Liver (tissue), 9 donors: ENCODE results near the gene TOMM5. TPM values are rescaled to one million over a fixed set of nuclear protein-coding genes. Genes with fewer than 3 reads are reported as not detected.

Experiments used
- DNase-seq: peaks from one replicate; pipeline ENCODE4 v3.0.0-alpha.2; 2017; ENCODE audit warnings: low spot score
- H3K27ac ChIP-seq, 2 donors: one replicate each; pipeline ENCODE4 v1.7.0; 2013; ENCODE audit warnings: inconsistent platforms in 2 of 2, low read length in 2 of 2, control low read depth in 1 of 2, low read depth in 1 of 2, mild to moderate bottlenecking in 1 of 2
- H3K27me3 ChIP-seq, 4 donors: one replicate each; pipeline versions ENCODE4 v1.6.1 to v1.7.0; 2013; ENCODE audit warnings: low read length in 3 of 4, inconsistent platforms in 1 of 4, mild to moderate bottlenecking in 1 of 4, moderate library complexity in 1 of 4; ENCODE audit not compliant: control insufficient read depth in 4 of 4, insufficient read depth in 4 of 4
- H3K36me3 ChIP-seq, 4 donors: one replicate each; pipeline versions ENCODE4 v1.6.1 to v1.7.0; 2013; ENCODE audit warnings: low read length in 3 of 4, mild to moderate bottlenecking in 3 of 4, low read depth in 1 of 4, moderate library complexity in 1 of 4; ENCODE audit not compliant: control insufficient read depth in 4 of 4, insufficient read depth in 3 of 4
- H3K4me1 ChIP-seq, 4 donors: one replicate each; pipeline versions ENCODE4 v1.6.1 to v1.7.0; 2013; ENCODE audit warnings: low read length in 3 of 4, mild to moderate bottlenecking in 3 of 4, moderate library complexity in 1 of 4; ENCODE audit not compliant: control insufficient read depth in 4 of 4, insufficient read depth in 4 of 4
- H3K4me3 ChIP-seq, 3 donors: one replicate each; pipeline versions ENCODE4 v1.6.1 to v1.7.0; 2013; ENCODE audit warnings: low read length in 3 of 3, control low read depth in 1 of 3, low read depth in 1 of 3, mild to moderate bottlenecking in 1 of 3
- H3K9ac ChIP-seq, 2 donors: one replicate each; pipeline ENCODE4 v1.7.0; 2013; ENCODE audit warnings: low read length in 2 of 2, mild to moderate bottlenecking in 2 of 2, moderate library complexity in 2 of 2, control low read depth in 1 of 2, low read depth in 1 of 2
- H3K9me3 ChIP-seq, 4 donors: one replicate each; pipeline versions ENCODE4 v1.6.1 to v1.7.0; 2013; ENCODE audit warnings: low read length in 3 of 4; ENCODE audit not compliant: control insufficient read depth in 4 of 4
- EGR1 ChIP-seq, 2 donors: IDR thresholded peaks; 2 replicates each; pipeline ENCODE4 v1.6.1; 2016 to 2018; ENCODE audit warnings: antibody characterized with exemption in 2 of 2, low read depth in 2 of 2
- FOXA1 ChIP-seq: IDR thresholded peaks from 2 replicates; pipeline ENCODE4 v1.6.1; 2016; ENCODE audit warnings: antibody characterized with exemption
- FOXA2 ChIP-seq: IDR thresholded peaks from 2 replicates; pipeline ENCODE4 v1.6.1; 2016; ENCODE audit warnings: antibody characterized with exemption
- GABPA ChIP-seq, 2 donors: IDR thresholded peaks in 1 of 2; conservative IDR thresholded peaks in 1 of 2; 2 replicates each; pipeline ENCODE4 v1.6.1; 2016; ENCODE audit warnings: antibody characterized with exemption in 2 of 2, mild to moderate bottlenecking in 1 of 2, moderate library complexity in 1 of 2
- HNF4A ChIP-seq, 2 donors: conservative IDR thresholded peaks; 2 replicates each; pipeline ENCODE4 v1.6.1; 2016; ENCODE audit warnings: antibody characterized with exemption in 2 of 2, mild to moderate bottlenecking in 2 of 2
- HNF4G ChIP-seq: IDR thresholded peaks from 2 replicates; pipeline ENCODE4 v1.6.1; 2016; ENCODE audit warnings: antibody characterized with exemption
- JUND ChIP-seq, 2 donors: IDR thresholded peaks; 2 replicates each; pipeline ENCODE4 v1.6.1; 2016; ENCODE audit warnings: antibody characterized with exemption in 2 of 2
- NR2F2 ChIP-seq: IDR thresholded peaks from 2 replicates; pipeline ENCODE4 v1.6.1; 2016; ENCODE audit warnings: antibody characterized with exemption
- RAD21 ChIP-seq, 2 donors: IDR thresholded peaks; 2 replicates each; pipeline ENCODE4 v1.6.1; 2016; ENCODE audit warnings: antibody characterized with exemption in 2 of 2, mild to moderate bottlenecking in 2 of 2
- SP1 ChIP-seq: IDR thresholded peaks from 2 replicates; pipeline ENCODE4 v1.6.1; 2018; ENCODE audit warnings: antibody characterized with exemption, mild to moderate bottlenecking
- TAF1 ChIP-seq: conservative IDR thresholded peaks from 2 replicates; pipeline ENCODE4 v1.6.1; 2016; ENCODE audit warnings: antibody characterized with exemption, mild to moderate bottlenecking
- YY1 ChIP-seq: IDR thresholded peaks from 2 replicates; pipeline ENCODE4 v1.6.1; 2016; ENCODE audit warnings: antibody characterized with exemption, mild to moderate bottlenecking
- ZBTB33 ChIP-seq: IDR thresholded peaks from 2 replicates; pipeline ENCODE4 v1.6.1; 2016; ENCODE audit warnings: antibody characterized with exemption
- WGBS: extraction: QIAGEN DNeasy Blood & Tissue Kit; methylation state at CpG from one replicate; pipeline ENCODE4 v1.1.7; 2013; 5-methylcytosine and 5-hydroxymethylcytosine counted together
- polyA plus RNA-seq, 2 donors: library from polyadenylated mRNA; stranded (reverse) in 1 of 2; unstranded in 1 of 2; fragments of 200-250 nt in 1 of 2; fragments of >200 nt in 1 of 2; fragmentation: Nextera tagmentation in 1 of 2; extraction: Ambion mirVana in 1 of 2; gene quantifications; one replicate each; pipeline versions ENCODE4 v1.2.1 to v1.2.3, GENCODE V29; 2013 to 2015
- total RNA-seq, 2 donors: library from RNA; depleted of rRNA; stranded (reverse); fragments of >200 nt; gene quantifications; one replicate each; pipeline ENCODE4 v1.2.3, GENCODE V29; 2014
- donor health status: healthy.
- donor health status: healthy.
- donor health status: healthy.
- donor health status: healthy.
- donor health status: healthy.

TOMM5 gene
- total and polyA plus RNA-seq, 4 donors: 43.0 to 107 (median 71.9) TPM

GRCh38 chr9:37636511-37637448, 44.4 kb upstream of the TOMM5 start:
- TF ChIP-seq ZBTB33 (no peak), GABPA (IDR thresholded peaks at IDR 0.05 in 1 of 2, conservative IDR thresholded peaks at IDR 0.05 in 1 of 2) (no peak), FOXA1 (no peak), TAF1 (no peak), FOXA2 (no peak)
- H3K9ac ChIP-seq: no peak overlapping the region
- H3K4me3 ChIP-seq: no peak overlapping the region
- no peak overlapping the region for H3K27ac ChIP-seq
- no peaks in the 10 kb centered on the region for H3K4me1 ChIP-seq
- H3K27me3 ChIP-seq: no peaks in the 10 kb centered on the region
- no peaks in the 10 kb centered on the region for H3K9me3 ChIP-seq
- H3K36me3 ChIP-seq: no peaks in the 10 kb centered on the region
- no peak for DNase-seq
- 93% methylated on average over 39 of the region's 39 CpGs for WGBS

GRCh38 chr9:37635808-37636207, 43.4 kb upstream of the TOMM5 start:
- no peaks in the 10 kb centered on the region for H3K4me1 ChIP-seq
- no peak for TF ChIP-seq FOXA2
- no peak for TF ChIP-seq NR2F2
- TF ChIP-seq HNF4G: no peak
- TF ChIP-seq EGR1 (IDR thresholded peaks at IDR 0.05; ENCODE audit: low read depth in 2 of 2): no peak

GRCh38 chr9:37632479-37632878, 40.1 kb upstream of the TOMM5 start:
- 80% methylated on average over 4 of the region's 4 CpGs for WGBS
- no peaks in the 10 kb centered on the region for H3K9me3 ChIP-seq
- TF ChIP-seq YY1 (no peak), TAF1 (no peak), JUND (IDR thresholded peaks at IDR 0.05) (no peak), HNF4A (conservative IDR thresholded peaks at IDR 0.05) (no peak), HNF4G (no peak), ZBTB33 (no peak), RAD21 (IDR thresholded peaks at IDR 0.05) (no peak), NR2F2 (no peak), SP1 (no peak), EGR1 (IDR thresholded peaks at IDR 0.05; ENCODE audit: low read depth in 2 of 2) (no peak), FOXA2 (no peak)
- no peak overlapping the region for H3K27ac ChIP-seq
- no peaks in the 10 kb centered on the region for H3K27me3 ChIP-seq
- H3K4me1 ChIP-seq: no peaks in the 10 kb centered on the region
- DNase-seq: no peak
- no peak overlapping the region for H3K9ac ChIP-seq
- H3K4me3 ChIP-seq: no peak overlapping the region
- no peaks in the 10 kb centered on the region for H3K36me3 ChIP-seq

More at GRCh38 chr9:37635808-37636207, 43.4 kb upstream of the TOMM5 start:
- Histone ChIP-seq H3K9ac (no peak overlapping the region), H3K9me3 (no peaks in the 10 kb centered on the region), H3K4me3 (no peak overlapping the region), H3K36me3 (no peaks in the 10 kb centered on the region), H3K27ac (no peak overlapping the region), H3K27me3 (no peaks in the 10 kb centered on the region)
- 91% methylated on average over 16 of the region's 16 CpGs for WGBS
- no peak for DNase-seq
